HepG2 (cell line): ENCODE measurements around the gene KIFAP3.

Source experiments
- ATAD3A ChIP-seq: sonication (generic); formaldehyde crosslinking; IDR thresholded peaks from 2 replicates; pipeline ENCODE4 v1.4.0; 2020; ENCODE audit warnings: missing genetic modification reagents
- POLR2AphosphoS5 ChIP-seq: IDR thresholded peaks from 2 replicates; pipeline ENCODE4 v1.6.1; 2012; ENCODE audit warnings: low read depth, low read length
- U2AF1 ChIP-seq: fragments of 200-400 bp; formaldehyde crosslinking; optimal IDR thresholded peaks from 2 replicates; pipeline ENCODE3; 2017; ENCODE audit warnings: mild to moderate bottlenecking, low read depth, low read length
- ZC3H4 ChIP-seq: sonication (generic); formaldehyde crosslinking; IDR thresholded peaks from 2 replicates; pipeline ENCODE4 v1.4.0; 2020; ENCODE audit warnings: missing genetic modification reagents, borderline replicate concordance

- TF ChIP-seq U2AF1 (no peak), ZC3H4 (no peak), ATAD3A (no peak), POLR2AphosphoS5 (no peak)
Observed at GRCh38 chr1:169889871-169890270, 184.6 kb downstream of the KIFAP3 start.
